ENCODE results near the gene SORCS2.

SORCS2 gene

DNA sequence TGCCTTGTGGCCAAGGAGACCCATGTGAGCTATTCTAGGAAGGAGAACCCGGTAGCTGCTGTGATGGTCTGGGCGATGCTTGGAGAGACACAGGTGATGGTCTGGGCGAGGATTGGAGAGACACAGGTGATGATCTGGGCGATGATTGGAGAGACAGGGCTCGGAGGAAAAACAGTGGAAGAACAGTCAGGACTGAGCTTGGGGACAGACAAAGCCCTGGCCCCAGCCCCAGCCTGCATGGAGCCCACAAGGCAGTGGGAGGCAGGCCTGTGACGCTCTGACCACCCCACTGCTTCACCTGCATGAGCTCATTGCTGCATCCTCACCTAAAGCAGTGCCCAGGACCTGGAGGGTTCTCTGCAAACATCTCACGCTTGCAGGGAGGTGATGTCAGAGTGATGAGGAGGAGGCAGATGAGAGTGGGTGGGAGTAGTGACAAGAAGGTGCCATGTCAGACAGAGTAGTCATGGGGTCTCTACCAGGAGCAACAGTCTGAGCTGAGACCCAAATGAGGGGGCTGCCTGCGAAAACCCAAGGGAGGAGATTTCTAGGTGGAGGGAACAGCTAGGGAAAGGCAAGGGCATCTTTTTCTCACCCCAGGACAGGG is 278.3 kb downstream of the SORCS2 start:
- Mint-ChIP-seq H3K9me3 (no peaks in the 10 kb centered on the region), H3K4me3 (no peak overlapping the region), H3K36me3 (no peaks in the 10 kb centered on the region), H3K4me1 (peaks cover 6% of the 10 kb centered on the region), H3K27ac (no peak overlapping the region)
- DNase-seq (ENCODE audit: low spot score in 2 of 2) (no peak), ATAC-seq (no peak)

DNA sequence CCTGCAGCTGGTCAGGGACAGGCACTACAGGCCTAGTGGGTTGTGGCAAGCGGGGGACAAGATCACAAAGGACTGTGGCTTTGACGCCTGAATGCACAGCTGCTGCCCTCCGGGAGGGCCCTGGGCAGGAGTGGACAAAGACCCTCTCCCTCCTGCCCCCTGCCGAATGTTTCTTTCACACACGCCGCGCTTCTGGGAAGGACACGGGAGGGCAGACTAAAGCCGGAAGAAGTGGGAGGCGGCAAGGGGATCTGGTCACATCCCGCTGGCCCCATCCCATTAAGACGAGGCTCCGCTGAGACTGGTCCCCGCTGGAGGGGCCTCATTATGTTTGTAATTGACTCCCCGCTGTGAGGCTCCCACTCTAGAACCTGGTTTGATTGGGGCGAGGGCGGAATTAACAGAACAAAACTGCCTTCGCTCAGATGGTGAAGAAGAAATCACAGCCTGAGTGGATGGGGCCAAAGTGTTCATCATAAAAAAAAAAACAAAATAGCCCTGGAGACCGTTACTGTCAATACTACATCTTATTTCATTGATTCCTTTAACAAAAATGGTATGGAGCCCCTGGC is 280.2 kb downstream of the SORCS2 start:
- Mint-ChIP-seq H3K9me3 (no peaks in the 10 kb centered on the region), H3K4me1 (peaks cover 6% of the 10 kb centered on the region), H3K27ac (no peak overlapping the region), H3K4me3 (no peak overlapping the region), H3K36me3 (no peaks in the 10 kb centered on the region)
- DNase-seq (ENCODE audit: low spot score in 2 of 2): no peak
- ATAC-seq: no peak

- Mint-ChIP-seq H3K4me1 (peaks cover 6% of the 10 kb centered on the region), H3K9me3 (no peaks in the 10 kb centered on the region), H3K4me3 (no peak overlapping the region), H3K36me3 (no peaks in the 10 kb centered on the region), H3K27ac (no peak overlapping the region)
- ATAC-seq: no peak
- no peak for DNase-seq (ENCODE audit: low spot score in 2 of 2)
These were observed 280.7 kb downstream of the SORCS2 start for GRCh38 chr4:7473081-7473480.

- no peak for ATAC-seq
- no peak overlapping the region for H3K27ac Mint-ChIP-seq
- H3K9me3 Mint-ChIP-seq: no peaks in the 10 kb centered on the region
- peaks cover 6% of the 10 kb centered on the region for H3K4me1 Mint-ChIP-seq
- no peaks in the 10 kb centered on the region for H3K36me3 Mint-ChIP-seq
- DNase-seq (ENCODE audit: low spot score in 2 of 2): no peak
- H3K4me3 Mint-ChIP-seq: no peak overlapping the region
These were observed 282.0 kb downstream of the SORCS2 start for GRCh38 chr4:7474320-7474719.

- Mint-ChIP-seq H3K36me3 (no peaks in the 10 kb centered on the region), H3K4me3 (no peak overlapping the region), H3K4me1 (peaks cover 6% of the 10 kb centered on the region), H3K9me3 (no peaks in the 10 kb centered on the region), H3K27ac (no peak overlapping the region)
- ATAC-seq (no peak), DNase-seq (ENCODE audit: low spot score in 2 of 2) (no peak)
These were observed 282.9 kb downstream of the SORCS2 start for GRCh38 chr4:7475207-7475606.

DNA sequence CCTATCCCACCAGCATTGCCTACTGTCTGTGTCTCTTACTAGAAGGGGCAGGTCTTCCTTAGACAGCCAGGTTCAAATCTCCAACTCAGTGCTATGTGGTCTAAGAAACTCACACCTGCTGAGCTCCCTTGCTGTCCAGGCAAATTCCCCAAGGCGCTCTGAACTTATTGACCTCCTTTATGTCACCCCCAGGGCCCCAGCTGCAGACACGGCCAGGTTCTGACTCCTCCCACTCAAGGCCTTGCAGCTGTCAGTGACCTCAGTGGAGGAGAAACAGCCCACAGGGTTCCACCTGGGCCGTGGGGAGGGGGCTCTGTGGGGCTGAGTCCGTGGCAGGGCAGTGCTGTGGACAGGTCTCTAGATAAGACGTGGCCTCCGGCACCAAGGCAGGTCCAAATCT is 284.5 kb downstream of the SORCS2 start:
- Mint-ChIP-seq H3K4me3 (no peak overlapping the region), H3K4me1 (peaks cover 6% of the 10 kb centered on the region), H3K36me3 (no peaks in the 10 kb centered on the region), H3K27ac (no peak overlapping the region), H3K9me3 (no peaks in the 10 kb centered on the region)
- DNase-seq (ENCODE audit: low spot score in 2 of 2) (no peak), ATAC-seq (no peak)

DNA sequence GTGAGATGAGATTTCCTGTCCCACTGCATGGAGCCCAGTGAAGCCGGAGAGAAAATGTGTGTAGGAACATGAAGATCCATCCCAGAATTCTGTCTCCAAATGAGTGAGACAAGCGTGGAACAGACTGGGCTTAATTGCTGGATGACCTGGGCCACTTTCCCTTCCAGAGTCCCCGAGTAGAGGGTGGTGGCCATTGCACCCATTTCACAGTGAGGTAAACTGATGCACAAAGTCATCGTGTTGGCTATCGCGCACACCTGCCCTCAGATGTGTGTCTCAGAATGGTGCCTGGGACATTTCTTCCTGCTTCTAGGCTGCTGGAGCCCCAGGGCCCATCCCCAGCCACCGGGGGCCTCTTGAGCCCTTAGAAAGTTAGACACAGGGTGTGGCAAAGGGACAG is 285.4 kb downstream of the SORCS2 start:
- ATAC-seq (no peak), DNase-seq (ENCODE audit: low spot score in 2 of 2) (no peak)
- Mint-ChIP-seq H3K27ac (no peak overlapping the region), H3K36me3 (no peaks in the 10 kb centered on the region), H3K9me3 (no peaks in the 10 kb centered on the region), H3K4me3 (no peak overlapping the region), H3K4me1 (no peaks in the 10 kb centered on the region)

DNA sequence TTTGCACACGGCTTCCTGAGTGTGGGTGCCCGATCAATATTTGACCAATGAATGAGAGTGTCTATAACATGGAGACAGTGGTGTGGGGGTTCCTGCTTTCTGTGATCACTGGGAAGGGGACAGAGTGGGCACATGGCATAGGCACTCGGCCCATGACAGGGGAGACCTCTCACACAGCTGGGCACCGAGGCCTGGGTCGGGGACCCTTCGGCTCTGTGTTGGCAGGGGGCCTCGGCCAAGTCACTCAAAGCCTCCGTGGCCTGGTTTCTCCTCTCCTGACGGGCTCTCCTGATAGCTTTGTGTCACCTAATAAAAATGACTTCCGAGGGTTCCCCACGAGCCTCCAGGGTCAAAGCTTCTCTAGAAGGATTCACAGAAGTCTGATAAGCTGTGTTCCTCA is 286.3 kb downstream of the SORCS2 start:
- Mint-ChIP-seq H3K9me3 (no peaks in the 10 kb centered on the region), H3K4me1 (no peaks in the 10 kb centered on the region), H3K27ac (no peak overlapping the region), H3K4me3 (no peak overlapping the region), H3K36me3 (no peaks in the 10 kb centered on the region)
- ATAC-seq (no peak), DNase-seq (ENCODE audit: low spot score in 2 of 2) (no peak)

- Mint-ChIP-seq H3K36me3 (no peaks in the 10 kb centered on the region), H3K4me1 (no peaks in the 10 kb centered on the region), H3K9me3 (no peaks in the 10 kb centered on the region), H3K4me3 (no peak overlapping the region), H3K27ac (no peak overlapping the region)
- no peak for ATAC-seq
- DNase-seq (ENCODE audit: low spot score in 2 of 2): no peak
These were observed 288.1 kb downstream of the SORCS2 start for GRCh38 chr4:7480423-7480822.

DNA sequence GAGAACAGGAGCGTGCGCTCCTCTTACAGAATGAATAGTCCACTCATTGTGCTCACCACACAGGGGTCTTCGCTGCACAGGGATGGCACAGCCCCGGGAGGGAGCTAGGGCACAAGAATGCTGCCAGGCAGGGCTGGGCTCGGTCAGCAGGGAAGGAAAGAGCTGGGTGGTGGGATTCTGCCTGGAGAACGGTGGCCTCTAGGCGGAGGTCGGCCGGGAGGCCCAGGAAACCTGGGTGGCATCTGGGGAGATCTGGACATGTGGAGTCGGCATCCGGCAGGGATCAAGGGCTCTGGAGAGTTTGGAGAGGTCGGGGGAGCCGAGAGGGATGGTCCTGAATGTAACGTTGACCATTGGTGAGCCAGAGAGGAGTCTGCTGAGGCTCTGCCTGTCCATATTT is 288.9 kb downstream of the SORCS2 start:
- DNase-seq (ENCODE audit: low spot score in 2 of 2): no peak
- no peak overlapping the region for H3K27ac Mint-ChIP-seq
- no peak for ATAC-seq
- H3K4me3 Mint-ChIP-seq: no peak overlapping the region
- H3K36me3 Mint-ChIP-seq: no peaks in the 10 kb centered on the region
- no peaks in the 10 kb centered on the region for H3K9me3 Mint-ChIP-seq
- no peaks in the 10 kb centered on the region for H3K4me1 Mint-ChIP-seq

GRCh38 chr4:7485096-7485495 is 292.8 kb downstream of the SORCS2 start:
- DNase-seq (ENCODE audit: low spot score in 2 of 2) (no peak), ATAC-seq (no peak)
- no peaks in the 10 kb centered on the region for H3K4me1 Mint-ChIP-seq
- H3K4me3 Mint-ChIP-seq: no peak overlapping the region
- H3K27ac Mint-ChIP-seq: no peak overlapping the region
- no peaks in the 10 kb centered on the region for H3K9me3 Mint-ChIP-seq
- no peaks in the 10 kb centered on the region for H3K36me3 Mint-ChIP-seq

DNA sequence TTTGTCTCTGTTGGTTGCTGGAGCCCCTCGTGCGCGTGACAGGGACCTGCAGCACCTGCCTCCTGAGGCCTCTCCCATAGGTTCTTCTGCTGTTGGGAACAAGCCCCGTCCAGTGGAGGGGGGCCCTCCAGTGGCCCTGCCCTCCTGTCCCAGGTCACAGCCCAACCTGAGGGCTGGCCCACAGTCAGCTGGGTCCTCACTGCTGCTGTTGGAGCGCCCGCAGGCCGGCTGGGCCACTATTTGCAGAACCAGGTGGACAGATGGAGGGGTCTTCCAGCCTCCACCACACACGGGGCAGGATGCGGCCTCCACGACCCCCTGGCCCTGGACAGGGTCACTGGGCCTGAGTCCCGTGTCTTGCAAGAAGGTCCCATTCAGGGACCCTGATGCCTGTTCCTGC is 293.8 kb downstream of the SORCS2 start:
- no peak overlapping the region for H3K27ac Mint-ChIP-seq
- ATAC-seq (no peak), DNase-seq (ENCODE audit: low spot score in 2 of 2) (no peak)
- no peak overlapping the region for H3K4me3 Mint-ChIP-seq
- no peaks in the 10 kb centered on the region for H3K36me3 Mint-ChIP-seq
- H3K4me1 Mint-ChIP-seq: no peaks in the 10 kb centered on the region
- no peaks in the 10 kb centered on the region for H3K9me3 Mint-ChIP-seq

GRCh38 chr4:7487502-7487901 is 295.2 kb downstream of the SORCS2 start:
- DNase-seq (ENCODE audit: low spot score in 2 of 2) (no peak), ATAC-seq (no peak)
- H3K4me1 Mint-ChIP-seq: no peaks in the 10 kb centered on the region
- H3K27ac Mint-ChIP-seq: no peak overlapping the region
- no peaks in the 10 kb centered on the region for H3K9me3 Mint-ChIP-seq
- no peak overlapping the region for H3K4me3 Mint-ChIP-seq
- no peaks in the 10 kb centered on the region for H3K36me3 Mint-ChIP-seq

DNA sequence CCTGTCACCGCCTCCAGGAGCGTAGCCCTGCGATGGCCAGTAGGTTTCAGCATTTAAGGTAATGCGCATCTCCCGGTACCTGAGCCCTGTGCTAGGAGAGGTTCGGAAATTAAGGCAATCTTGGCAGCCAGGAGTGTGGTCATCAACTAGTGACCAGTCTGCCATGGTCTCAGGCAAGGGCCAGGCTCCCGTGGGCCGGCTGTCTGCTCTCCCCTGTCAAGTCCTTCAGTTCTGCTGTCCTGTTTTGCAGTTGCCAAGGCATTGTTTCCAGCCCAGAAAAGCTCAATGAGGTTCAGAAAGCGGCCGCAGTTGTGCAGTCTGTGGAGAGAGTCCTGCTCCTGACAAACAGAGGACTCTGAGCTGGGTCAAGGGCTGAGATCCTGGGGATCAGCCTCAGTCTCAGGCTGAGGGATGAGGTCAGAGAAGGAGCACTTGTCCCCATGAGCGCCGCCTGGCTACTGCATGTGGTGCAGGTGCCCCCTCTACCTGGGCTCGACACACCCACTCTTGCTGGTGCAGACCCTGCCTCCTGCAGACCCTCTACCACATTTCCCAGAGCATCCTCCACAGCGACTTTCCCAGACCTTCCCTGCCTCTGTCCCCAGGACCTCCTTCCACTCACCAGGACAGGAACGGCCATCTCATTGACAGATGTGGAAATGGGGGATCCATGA is 295.8 kb downstream of the SORCS2 start:
- Mint-ChIP-seq H3K4me3 (no peak overlapping the region), H3K4me1 (no peaks in the 10 kb centered on the region), H3K36me3 (no peaks in the 10 kb centered on the region), H3K27ac (no peak overlapping the region), H3K9me3 (no peaks in the 10 kb centered on the region)
- no peak for ATAC-seq
- DNase-seq (ENCODE audit: low spot score in 2 of 2): no peak

DNA sequence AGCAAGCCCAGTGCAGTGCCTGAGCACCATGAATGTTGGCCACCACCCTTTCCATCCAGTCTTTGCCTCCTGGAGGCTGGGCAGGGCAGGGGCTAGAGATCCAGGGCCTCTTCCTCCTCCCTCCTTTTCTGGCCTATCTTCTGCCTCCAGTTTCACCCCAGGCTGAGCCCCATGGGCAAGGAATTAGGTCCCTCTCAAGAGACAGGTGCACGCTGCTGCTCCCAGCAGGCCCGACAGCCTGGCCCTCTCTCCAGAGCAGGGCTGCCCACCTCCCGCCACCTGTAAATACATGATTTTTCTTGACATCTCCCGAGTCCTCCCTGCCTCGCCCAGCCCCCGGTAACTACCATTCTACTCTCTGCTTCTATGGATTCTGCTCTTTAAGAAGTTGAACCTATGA is 299.6 kb downstream of the SORCS2 start:
- DNase-seq (ENCODE audit: low spot score in 2 of 2): no peak
- no peak for ATAC-seq
- Mint-ChIP-seq H3K36me3 (no peaks in the 10 kb centered on the region), H3K4me3 (no peak overlapping the region), H3K27ac (no peak overlapping the region), H3K4me1 (no peaks in the 10 kb centered on the region), H3K9me3 (no peaks in the 10 kb centered on the region)

GRCh38 chr4:7498446-7499200 is 306.3 kb downstream of the SORCS2 start:
- Mint-ChIP-seq H3K36me3 (no peaks in the 10 kb centered on the region), H3K4me1 (no peaks in the 10 kb centered on the region), H3K4me3 (no peak overlapping the region), H3K9me3 (no peaks in the 10 kb centered on the region), H3K27ac (no peak overlapping the region)
- no peak for DNase-seq (ENCODE audit: low spot score in 2 of 2)
- no peak for ATAC-seq
